ENCODE measurements around the gene KRTAP2-4. TPM values are rescaled to one million over a fixed set of nuclear protein-coding genes. Genes with fewer than 3 reads are reported as not detected.
A peak's percentile ranks its signal among the peaks of the same experiment; 100 is the strongest.
"Not testable (repeated sequence)": the region's sequence is repeated elsewhere in the genome, so short reads cannot be mapped to it uniquely, and the experiment has no call there.

Gene KRTAP2-4
- polyA plus RNA-seq, 1 experiment, result not detected

GRCh38 chr17:41103896-41104295 lies 38.2 kb upstream of the KRTAP2-4 start:
- POLR2A ChIA-PET, result no interaction called here

GRCh38 chr17:41101586-41102259 lies 36.0 kb upstream of the KRTAP2-4 start, which contains the start of gene KRTAP4-16:
Gene KRTAP4-16, minus strand, starts transcription at chr17:41102209. Its CDS starts 0 bp downstream, at chr17:41102209.
- Histone ChIP-seq H3K4me3 (ENCODE audit: low read depth, low read length) (no peak within 1 kb of the TSS), H3K27me3 (ENCODE audit: control insufficient read depth, insufficient read depth, low read length) (no peaks in the 10 kb centered on the region), H3K36me3 (ENCODE audit: control insufficient read depth, insufficient read depth, low read length) (no peaks in the 10 kb centered on the region)
- ChIA-PET POLR2A (no interaction called here), CTCF (interaction anchor here (0.8 kb wide), 1 partner anchor 246 kb away, joined by 4 read pairs; no protein-coding TSS in a partner anchor)
- TF ChIP-seq, protein P1, sequence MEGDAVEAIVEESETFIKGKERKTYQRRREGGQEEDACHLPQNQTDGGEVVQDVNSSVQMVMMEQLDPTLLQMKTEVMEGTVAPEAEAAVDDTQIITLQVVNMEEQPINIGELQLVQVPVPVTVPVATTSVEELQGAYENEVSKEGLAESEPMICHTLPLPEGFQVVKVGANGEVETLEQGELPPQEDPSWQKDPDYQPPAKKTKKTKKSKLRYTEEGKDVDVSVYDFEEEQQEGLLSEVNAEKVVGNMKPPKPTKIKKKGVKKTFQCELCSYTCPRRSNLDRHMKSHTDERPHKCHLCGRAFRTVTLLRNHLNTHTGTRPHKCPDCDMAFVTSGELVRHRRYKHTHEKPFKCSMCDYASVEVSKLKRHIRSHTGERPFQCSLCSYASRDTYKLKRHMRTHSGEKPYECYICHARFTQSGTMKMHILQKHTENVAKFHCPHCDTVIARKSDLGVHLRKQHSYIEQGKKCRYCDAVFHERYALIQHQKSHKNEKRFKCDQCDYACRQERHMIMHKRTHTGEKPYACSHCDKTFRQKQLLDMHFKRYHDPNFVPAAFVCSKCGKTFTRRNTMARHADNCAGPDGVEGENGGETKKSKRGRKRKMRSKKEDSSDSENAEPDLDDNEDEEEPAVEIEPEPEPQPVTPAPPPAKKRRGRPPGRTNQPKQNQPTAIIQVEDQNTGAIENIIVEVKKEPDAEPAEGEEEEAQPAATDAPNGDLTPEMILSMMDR (IDR thresholded peaks at IDR 0.05; ENCODE audit: insufficient read depth, low read depth, low read length), result no peak
- no peak for DNase-seq (ENCODE audit: low read depth)

More at GRCh38 chr17:41103896-41104295, 38.2 kb upstream of the KRTAP2-4 start:
- H3K27me3 ChIP-seq (ENCODE audit: control insufficient read depth, insufficient read depth, low read length), result no peaks in the 10 kb centered on the region
- no peak for DNase-seq (ENCODE audit: low read depth)
- no peak overlapping the region for H3K4me3 ChIP-seq (ENCODE audit: low read depth, low read length)
- CTCF ChIA-PET, result no interaction called here
- no peaks in the 10 kb centered on the region for H3K36me3 ChIP-seq (ENCODE audit: control insufficient read depth, insufficient read depth, low read length)
- TF ChIP-seq, protein P1 (IDR thresholded peaks at IDR 0.05; ENCODE audit: insufficient read depth, low read depth, low read length), result no peak

DNA sequence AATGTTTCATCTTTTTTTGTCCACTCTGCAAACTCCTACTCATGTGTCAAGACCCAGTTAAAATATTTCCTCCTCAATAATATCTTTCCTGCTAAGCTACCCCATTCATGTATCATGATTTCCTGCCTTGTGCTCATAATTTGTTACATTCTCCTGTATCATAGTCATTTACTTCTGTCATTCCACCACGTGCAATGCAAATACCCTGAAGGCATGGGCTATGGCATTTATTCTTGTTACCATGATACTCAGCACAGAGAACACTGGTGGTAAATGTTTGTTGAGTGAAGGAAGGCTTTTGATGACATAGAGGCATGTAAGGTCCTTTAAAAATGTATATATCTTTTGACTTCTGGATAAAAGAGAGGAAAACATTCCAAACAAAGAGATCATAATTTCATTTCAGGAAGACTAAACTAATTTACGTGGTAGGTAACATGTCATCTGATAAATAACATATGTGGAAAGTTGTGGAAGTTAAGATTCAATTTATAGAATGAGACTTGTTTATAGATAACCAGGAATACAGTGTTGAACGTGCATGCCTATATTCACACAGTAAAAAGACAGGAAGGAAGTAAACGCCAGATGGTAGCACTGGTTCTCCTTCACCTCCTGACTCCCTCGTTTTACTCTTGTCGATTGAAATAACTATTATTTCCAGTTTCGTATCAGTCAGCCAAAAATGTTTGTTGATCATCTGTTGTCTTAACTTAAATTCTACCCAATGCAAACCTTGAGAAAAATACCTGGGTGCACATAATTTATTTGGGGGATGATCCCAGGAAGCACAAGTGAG lies 34.2 kb upstream of the KRTAP2-4 start:
- H3K27me3 ChIP-seq (ENCODE audit: control insufficient read depth, insufficient read depth, low read length); H3K36me3 ChIP-seq (ENCODE audit: control insufficient read depth, insufficient read depth, low read length); CTCF ChIA-PET; H3K4me3 ChIP-seq (ENCODE audit: low read depth, low read length): not testable (repeated sequence)
- DNase-seq (ENCODE audit: low read depth), result peak; percentile 85
- POLR2A ChIA-PET, result interaction anchor here (0.6 kb wide), 2 partner anchors 86 to 193 kb away, joined by 3 to 5 read pairs; no protein-coding TSS in a partner anchor

- Histone ChIP-seq H3K27me3 (ENCODE audit: control insufficient read depth, insufficient read depth, low read length) (no peaks in the 10 kb centered on the region), H3K4me3 (ENCODE audit: low read depth, low read length) (no peak overlapping the region), H3K36me3 (ENCODE audit: control insufficient read depth, insufficient read depth, low read length) (no peaks in the 10 kb centered on the region)
- TF ChIP-seq, protein P1 (IDR thresholded peaks at IDR 0.05; ENCODE audit: insufficient read depth, low read depth, low read length), result no peak
- DNase-seq (ENCODE audit: low read depth), result peak; percentile 64
- ChIA-PET POLR2A (no interaction called here), CTCF (no interaction called here)
Measured at GRCh38 chr17:41098481-41098880, 32.8 kb upstream of the KRTAP2-4 start.

DNA sequence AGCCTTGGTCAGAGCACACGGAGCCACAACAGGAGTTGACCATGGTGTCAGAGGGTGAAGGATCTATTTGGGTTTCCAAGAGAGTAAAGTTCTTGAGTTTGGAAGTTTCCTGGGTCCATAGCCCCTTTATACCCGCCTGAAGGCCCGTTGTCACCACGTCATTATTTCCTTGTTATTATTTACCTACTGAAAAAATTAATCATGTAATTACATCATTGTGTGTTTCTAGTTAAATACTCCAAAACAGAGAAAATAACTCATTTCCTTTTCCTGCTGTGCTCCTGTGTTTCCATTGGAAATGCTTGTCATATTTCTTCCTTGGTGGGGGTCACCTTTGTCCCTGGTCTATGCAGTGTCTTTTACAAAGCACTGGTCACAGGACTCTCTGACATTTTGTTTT lies 32.4 kb upstream of the KRTAP2-4 start, which contains the start of gene KRTAP4-8:
Gene KRTAP4-8, minus strand, starts transcription at position 101 of the 400 bp plus-strand sequence. Its CDS starts 58 bp downstream, at position 43.
- Histone ChIP-seq H3K27me3 (ENCODE audit: control insufficient read depth, insufficient read depth, low read length) (no peaks in the 10 kb centered on the region), H3K4me3 (ENCODE audit: low read depth, low read length) (no peak within 1 kb of the TSS), H3K36me3 (ENCODE audit: control insufficient read depth, insufficient read depth, low read length) (no peaks in the 10 kb centered on the region)
- TF ChIP-seq, protein P1 (IDR thresholded peaks at IDR 0.05; ENCODE audit: insufficient read depth, low read depth, low read length), result no peak
- DNase-seq (ENCODE audit: low read depth), result no peak
- CTCF ChIA-PET, result interaction anchor here (1.1 kb wide), 1 partner anchor 13 kb away, joined by 3 read pairs; no protein-coding TSS in a partner anchor
- POLR2A ChIA-PET, result no interaction called here
